GM12873 (cell line): ENCODE data around the gene TMEM135.

Experiments
- TF ChIP-seq, protein P1 (sequence below): IDR thresholded peaks from 2 replicates; pipeline ENCODE4 v1.5.1; 2012; ENCODE audit warnings: low read depth, mild to moderate bottlenecking, moderate library complexity, low read length, control low read depth; ENCODE audit not compliant: insufficient read depth; ENCODE audit errors: missing control alignments

Gene TMEM135

DNA sequence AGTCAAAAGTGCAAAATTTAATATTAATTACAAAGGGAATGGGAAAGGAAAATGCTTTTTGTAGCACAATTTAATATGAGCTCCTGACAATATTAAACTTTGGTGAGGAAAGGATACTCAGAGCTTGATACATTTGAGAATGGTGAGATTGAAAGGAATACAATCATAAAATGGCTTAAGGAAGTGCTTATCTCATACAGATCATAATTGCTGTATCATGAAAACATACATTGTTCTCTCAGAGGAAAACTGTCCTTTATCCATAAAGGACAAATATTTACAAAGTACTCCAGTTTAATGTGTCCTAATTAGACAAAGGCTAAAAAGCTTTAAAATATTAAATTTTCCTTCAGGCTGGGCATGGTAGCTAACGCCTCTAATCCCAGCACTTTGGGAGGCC lies 260.4 kb downstream of the TMEM135 start:
- TF ChIP-seq, protein P1, sequence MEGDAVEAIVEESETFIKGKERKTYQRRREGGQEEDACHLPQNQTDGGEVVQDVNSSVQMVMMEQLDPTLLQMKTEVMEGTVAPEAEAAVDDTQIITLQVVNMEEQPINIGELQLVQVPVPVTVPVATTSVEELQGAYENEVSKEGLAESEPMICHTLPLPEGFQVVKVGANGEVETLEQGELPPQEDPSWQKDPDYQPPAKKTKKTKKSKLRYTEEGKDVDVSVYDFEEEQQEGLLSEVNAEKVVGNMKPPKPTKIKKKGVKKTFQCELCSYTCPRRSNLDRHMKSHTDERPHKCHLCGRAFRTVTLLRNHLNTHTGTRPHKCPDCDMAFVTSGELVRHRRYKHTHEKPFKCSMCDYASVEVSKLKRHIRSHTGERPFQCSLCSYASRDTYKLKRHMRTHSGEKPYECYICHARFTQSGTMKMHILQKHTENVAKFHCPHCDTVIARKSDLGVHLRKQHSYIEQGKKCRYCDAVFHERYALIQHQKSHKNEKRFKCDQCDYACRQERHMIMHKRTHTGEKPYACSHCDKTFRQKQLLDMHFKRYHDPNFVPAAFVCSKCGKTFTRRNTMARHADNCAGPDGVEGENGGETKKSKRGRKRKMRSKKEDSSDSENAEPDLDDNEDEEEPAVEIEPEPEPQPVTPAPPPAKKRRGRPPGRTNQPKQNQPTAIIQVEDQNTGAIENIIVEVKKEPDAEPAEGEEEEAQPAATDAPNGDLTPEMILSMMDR = no peak

DNA sequence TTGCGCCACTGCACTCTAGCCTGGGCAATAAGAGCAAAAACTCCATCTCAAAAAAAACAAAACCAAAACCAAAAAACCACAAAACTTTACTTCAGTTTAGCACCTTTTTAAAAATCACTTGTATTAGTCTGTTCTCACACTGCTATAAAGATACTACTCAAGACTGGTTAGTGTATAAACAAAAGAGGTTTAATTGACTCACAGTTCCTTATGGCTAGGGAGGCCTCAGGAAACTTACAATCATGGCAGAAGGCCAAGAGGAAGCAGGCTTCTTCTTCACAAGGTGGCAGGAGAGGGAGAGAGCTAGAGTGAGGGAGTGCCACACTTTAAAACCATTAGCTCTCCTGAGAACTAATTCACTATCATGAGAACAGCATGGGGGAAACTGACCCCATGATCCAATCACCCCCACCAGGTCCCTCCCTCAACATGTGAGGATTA lies 261.3 kb downstream of the TMEM135 start:
- TF ChIP-seq, protein P1 = no peak

DNA sequence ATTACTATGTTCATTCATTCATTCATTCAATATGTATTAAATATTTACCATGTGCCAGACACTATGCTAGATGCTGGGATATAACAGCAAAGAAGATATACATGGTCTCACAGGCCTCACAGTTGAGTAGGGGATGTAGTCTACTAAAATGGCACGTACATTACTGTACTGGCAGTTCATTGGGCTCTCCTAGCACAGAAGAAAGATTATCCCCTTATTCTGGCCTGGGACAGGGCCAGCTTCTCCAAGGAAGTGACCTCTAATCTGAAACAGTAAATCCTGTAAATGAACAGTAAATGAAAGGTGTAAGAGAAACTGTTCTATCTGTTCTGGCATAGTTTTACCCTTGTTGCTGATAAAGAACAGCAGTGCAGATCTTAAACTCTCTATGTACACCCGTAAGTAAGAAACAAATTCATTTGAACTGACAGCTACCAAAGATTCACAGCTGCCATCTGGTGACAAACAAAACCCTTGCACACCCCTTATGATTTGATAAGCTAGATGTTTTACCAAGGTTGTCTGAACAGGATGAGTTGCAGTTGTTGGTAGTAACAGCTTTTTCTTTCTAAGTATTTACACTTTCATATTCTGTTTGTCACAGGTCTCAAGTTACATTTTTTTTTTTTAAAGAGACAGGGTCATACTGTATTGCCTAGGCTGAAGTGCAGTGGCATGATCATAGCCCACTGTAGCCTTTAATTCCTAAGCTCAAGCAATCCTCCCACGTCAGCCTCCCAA lies 263.1 kb downstream of the TMEM135 start:
- TF ChIP-seq, protein P1 = no peak

DNA sequence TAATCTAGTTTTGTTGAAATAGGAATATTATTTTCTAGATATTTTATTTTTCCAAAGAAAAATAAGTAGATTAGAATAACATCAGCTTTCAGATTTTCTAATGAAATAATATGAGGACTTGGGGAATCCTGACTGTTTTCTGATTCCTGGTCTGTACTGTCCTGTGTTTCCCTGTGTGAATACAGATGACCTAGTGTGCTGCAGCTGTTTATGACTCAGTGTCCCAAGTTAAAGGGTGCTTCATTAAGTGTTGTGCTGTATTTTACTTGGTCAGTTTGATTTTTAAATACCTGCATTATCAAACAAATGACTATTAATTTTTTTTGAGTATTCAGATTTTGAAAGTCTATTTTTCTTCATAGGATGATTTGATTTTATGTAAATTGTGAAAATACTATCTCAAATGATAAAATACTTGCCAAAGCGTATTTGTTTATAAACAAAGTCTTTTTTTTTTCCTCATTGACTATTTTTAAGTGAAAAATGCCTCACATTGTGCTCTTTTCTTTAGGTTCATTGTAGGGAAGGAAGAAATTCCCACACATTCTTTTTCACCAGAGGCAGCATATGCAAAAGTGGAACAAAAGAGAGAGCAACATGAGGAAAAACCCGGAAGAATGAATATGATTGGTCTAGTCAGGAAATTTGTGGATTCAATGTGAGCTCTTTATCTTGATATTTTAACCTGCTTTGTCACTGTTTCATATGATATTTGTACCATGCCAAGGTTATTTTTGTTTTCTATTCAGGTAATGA lies 264.2 kb downstream of the TMEM135 start:
- TF ChIP-seq, protein P1 = no peak

DNA sequence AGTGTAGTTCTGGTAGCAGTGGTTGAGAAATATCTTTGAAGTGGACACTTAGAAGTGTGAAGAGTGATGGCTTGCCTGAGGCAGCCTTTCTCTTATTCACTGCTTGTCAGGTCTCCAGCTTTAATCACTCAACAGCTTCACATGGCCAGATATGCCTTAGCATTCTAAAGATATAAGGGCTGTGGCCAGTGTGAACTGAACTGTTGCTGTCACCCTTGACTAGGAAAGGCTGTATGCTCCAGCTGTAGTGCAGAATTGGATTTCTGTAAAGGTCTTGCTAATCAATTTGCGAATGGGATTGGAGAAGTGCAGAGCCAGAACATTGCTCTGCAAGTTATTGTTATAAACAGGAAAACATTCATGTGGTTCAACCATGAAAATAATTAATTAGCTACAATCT lies 266.7 kb downstream of the TMEM135 start:
- TF ChIP-seq, protein P1 = no peak

DNA sequence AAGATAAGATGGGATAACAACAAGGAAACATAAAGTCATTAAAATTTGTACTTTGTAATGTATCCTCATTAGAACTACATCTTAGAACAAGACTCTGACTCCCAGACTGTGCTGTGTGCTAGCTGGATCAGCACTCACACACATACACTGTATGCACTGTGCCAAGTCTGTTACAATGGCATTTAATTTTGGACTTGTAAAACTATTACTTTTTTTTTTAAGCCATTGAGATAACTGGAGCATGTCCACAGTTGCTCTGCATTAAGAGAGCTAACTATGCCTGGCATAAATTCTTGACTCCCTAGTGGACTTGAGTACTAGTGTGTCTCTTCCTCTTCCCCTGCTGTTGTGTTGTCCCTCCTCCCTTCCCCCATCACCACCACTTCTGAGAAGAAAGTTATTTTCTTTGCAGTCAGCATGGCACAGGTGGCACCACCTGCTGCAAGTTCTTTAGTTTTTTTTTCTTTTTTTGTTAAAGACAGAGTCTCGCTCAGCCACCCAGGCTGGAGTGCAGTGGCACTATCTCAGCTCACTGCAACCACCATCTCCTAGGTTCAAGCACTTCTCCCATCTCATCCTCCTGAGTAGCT lies 268.6 kb downstream of the TMEM135 start:
- TF ChIP-seq, protein P1 = no peak

DNA sequence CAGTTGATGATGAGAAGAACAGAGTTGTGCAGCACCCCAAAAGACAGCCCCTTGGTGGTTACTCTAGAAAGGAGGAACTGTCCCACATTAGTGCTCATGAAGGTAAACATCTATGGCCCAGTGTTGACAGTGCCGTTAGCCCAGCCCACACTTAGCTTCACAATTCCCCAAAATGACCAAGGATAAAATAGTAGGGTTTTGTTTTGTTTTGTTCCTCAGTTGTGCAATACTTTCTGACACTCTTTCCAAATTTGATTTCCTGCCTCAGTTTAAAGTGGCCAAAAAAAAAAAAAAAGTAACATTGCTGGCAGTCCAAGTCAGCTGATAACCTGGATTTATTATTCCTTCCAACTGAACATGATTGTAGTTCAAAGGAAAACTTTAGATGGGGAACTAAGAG lies 269.4 kb downstream of the TMEM135 start:
- TF ChIP-seq, protein P1 = no peak
